GM12878 (cell line): Measurements from ENCODE around the gene RFPL1. TPM values are rescaled to one million over a fixed set of nuclear protein-coding genes. Genes with fewer than 3 reads are reported as not detected.

ENCODE experiments used
- ATAC-seq: fragments of 200-7000 bp; cut with Tn5 transposase; 3 replicates; pipeline ENCODE4 v1.9.1; 2020; ENCODE audit warnings: mild to moderate bottlenecking, moderate library complexity
- BruUV-seq: library from RNA; stranded (reverse); fragments of 400-500 nt; replicated peaks from 2 replicates; lab custom pipeline; 2021; lab: Mats Ljungman, UMichigan
- CTCF ChIA-PET: fragments of 300-600 bp; sonication (Branson Sonifier 250); formaldehyde crosslinking; extraction: SDS; loops from one replicate; lab custom pipeline; 2021; ENCODE audit warnings: inconsistent platforms; lab: Yijun Ruan, JAX
- POLR2A ChIA-PET: fragments of 350-600 bp; formaldehyde crosslinking; extraction: SDS; loops from one replicate; lab custom pipeline; 2021; ENCODE audit warnings: inconsistent platforms; lab: Charles Lee
- RAD21 ChIA-PET: fragments of 300-600 bp; sonication (Branson Sonifier 250); formaldehyde crosslinking; loops from one replicate; lab custom pipeline; 2023; ENCODE audit warnings: antibody characterized with exemption; ENCODE audit not compliant: unreplicated experiment; lab: Charles Lee
- SMC1A ChIA-PET: fragments of 300-600 bp; sonication (Branson Sonifier 250); formaldehyde crosslinking; loops from one replicate; lab custom pipeline; 2023; ENCODE audit not compliant: unreplicated experiment, uncharacterized antibody; lab: Charles Lee
- DNase-seq: peaks from one replicate; pipeline ENCODE4 v3.0.0-alpha.2; 2011; ENCODE audit warnings: low read depth, low spot score
- FAIRE-seq: peaks from 3 replicates; lab custom pipeline; 2011; peaks lifted over from hg19 to GRCh38; lab: Jason Lieb, UNC
- H2AFZ ChIP-seq: 2 replicates; pipeline ENCODE4 v1.6.0; 2011; ENCODE audit warnings: low read depth, low read length, control low read depth; ENCODE audit not compliant: control insufficient read depth
- H3K27ac ChIP-seq: 2 replicates; pipeline ENCODE4 v1.5.1; 2011; ENCODE audit warnings: control low read depth; ENCODE audit not compliant: control insufficient read depth, insufficient read depth
- H3K27me3 ChIP-seq, 2 experiments: replicated peaks in 1 of 2; 2 replicates each; pipeline versions ENCODE4 v1.6.0 to v1.6.1; 2011; ENCODE audit warnings: low read length in 1 of 2; ENCODE audit not compliant: control insufficient read depth in 2 of 2, insufficient read depth in 2 of 2
- H3K36me3 ChIP-seq, 2 experiments: 2 replicates each; pipeline ENCODE4 v1.5.1; 2011; ENCODE audit warnings: low read length in 1 of 2; ENCODE audit not compliant: control insufficient read depth in 2 of 2, insufficient read depth in 2 of 2
- H3K4me1 ChIP-seq: 2 replicates; pipeline ENCODE4 v1.6.1; 2011; ENCODE audit warnings: mild to moderate bottlenecking, low read length, moderate library complexity, mixed read lengths; ENCODE audit not compliant: control insufficient read depth, insufficient read depth
- H3K4me2 ChIP-seq: 2 replicates; pipeline ENCODE4 v1.6.0; 2011; ENCODE audit warnings: control low read depth; ENCODE audit not compliant: control insufficient read depth, insufficient read depth
- H3K4me3 ChIP-seq: fragments of 200-600 bp; sonication (generic); 2 replicates; pipeline ENCODE4 v1.5.1; 2016
- H3K79me2 ChIP-seq: 2 replicates; pipeline ENCODE4 v1.6.0; 2011; ENCODE audit warnings: low read length; ENCODE audit not compliant: control insufficient read depth, insufficient read depth
- H3K9ac ChIP-seq: 2 replicates; pipeline ENCODE4 v1.8.0; 2011; ENCODE audit warnings: low read length, control low read depth, mixed read lengths; ENCODE audit not compliant: control insufficient read depth, insufficient read depth
- H3K9me3 ChIP-seq: replicated peaks from 3 replicates; pipeline ENCODE4 v1.5.1; 2011; ENCODE audit warnings: mild to moderate bottlenecking, low read length; ENCODE audit not compliant: control insufficient read depth, insufficient read depth
- H4K20me1 ChIP-seq: 2 replicates; pipeline ENCODE4 v1.6.0; 2011; ENCODE audit not compliant: control insufficient read depth, insufficient read depth
- CHD4 ChIP-seq: fragments of 200-600 bp; sonication (generic); IDR thresholded peaks from 2 replicates; pipeline ENCODE4 v1.6.1; 2016; ENCODE audit warnings: mild to moderate bottlenecking
- CREM ChIP-seq: IDR thresholded peaks from 2 replicates; pipeline ENCODE4 v1.6.1; 2014; ENCODE audit warnings: antibody characterized with exemption, low read depth
- ETV6 ChIP-seq, 2 experiments: fragments of 450-650 bp in 1 of 2; IDR thresholded peaks in 1 of 2; conservative IDR thresholded peaks in 1 of 2; 2 replicates each; pipeline ENCODE4 v1.6.1; 2014; ENCODE audit warnings: antibody characterized with exemption in 1 of 2, borderline replicate concordance in 1 of 2, low read depth in 1 of 2, mild to moderate bottlenecking in 1 of 2, moderate library complexity in 1 of 2
- FOXK2 ChIP-seq: fragments of 450-650 bp; IDR thresholded peaks from 2 replicates; pipeline ENCODE4 v1.6.1; 2017; ENCODE audit warnings: mild to moderate bottlenecking, moderate library complexity
- HDAC2 ChIP-seq: fragments of 200-600 bp; sonication (generic); IDR thresholded peaks from 2 replicates; pipeline ENCODE4 v1.6.1; 2017
- IRF4 ChIP-seq: IDR thresholded peaks from 2 replicates; pipeline ENCODE4 v1.6.1; 2011; ENCODE audit warnings: low read depth, low read length
- KLF5 ChIP-seq: fragments of 450-650 bp; IDR thresholded peaks from 2 replicates; pipeline ENCODE4 v1.6.1; 2014; ENCODE audit warnings: mild to moderate bottlenecking; ENCODE audit not compliant: partially characterized antibody
- NBN ChIP-seq: fragments of 450-650 bp; IDR thresholded peaks from 2 replicates; pipeline ENCODE4 v1.6.1; 2016
- NFXL1 ChIP-seq: fragments of 450-650 bp; IDR thresholded peaks from 2 replicates; pipeline ENCODE4 v1.6.1; 2017; ENCODE audit warnings: antibody characterized with exemption, mild to moderate bottlenecking, borderline replicate concordance
- NRF1 ChIP-seq: conservative IDR thresholded peaks from 2 replicates; pipeline ENCODE4 v1.6.1; 2011; ENCODE audit warnings: mild to moderate bottlenecking, low read depth, low read length, improper control_type of control experiment
- POLR2AphosphoS5 ChIP-seq: IDR thresholded peaks from 2 replicates; pipeline ENCODE4 v1.6.1; 2011; ENCODE audit warnings: mild to moderate bottlenecking, low read length, inconsistent platforms
- SIX5 ChIP-seq: IDR thresholded peaks from 2 replicates; pipeline ENCODE4 v1.6.1; 2011; ENCODE audit warnings: mild to moderate bottlenecking, low read depth, low read length, moderate library complexity; ENCODE audit not compliant: severe bottlenecking
- SMARCA5 ChIP-seq: fragments of 450-650 bp; IDR thresholded peaks from 2 replicates; pipeline ENCODE4 v1.6.1; 2017; ENCODE audit warnings: mild to moderate bottlenecking
- SMC3 ChIP-seq: IDR thresholded peaks from 2 replicates; pipeline ENCODE4 v1.6.1; 2011; ENCODE audit warnings: low read length, improper control_type of control experiment, borderline replicate concordance
- SUPT20H ChIP-seq: IDR thresholded peaks from 2 replicates; pipeline ENCODE4 v1.6.1; 2011; ENCODE audit warnings: low read depth, mild to moderate bottlenecking, low read length, moderate library complexity, borderline replicate concordance; ENCODE audit not compliant: control insufficient read depth
- TAF1 ChIP-seq: IDR thresholded peaks from 2 replicates; pipeline ENCODE4 v1.6.1; 2011; ENCODE audit warnings: mild to moderate bottlenecking, low read depth, low read length, borderline replicate concordance
- WRNIP1 ChIP-seq: IDR thresholded peaks from 2 replicates; pipeline ENCODE4 v1.6.1; 2011; ENCODE audit warnings: low read depth, low read length, improper control_type of control experiment, borderline replicate concordance
- YBX1 ChIP-seq: fragments of 450-650 bp; IDR thresholded peaks from 2 replicates; pipeline ENCODE4 v1.6.1; 2016; ENCODE audit warnings: antibody characterized with exemption
- WGBS: methylation state at CpG from one replicate; pipeline ENCODE4 v1.1.6; 2016; ENCODE audit warnings: low lambda C conversion rate; ENCODE audit not compliant: insufficient replicate concordance, insufficient coverage; ENCODE audit errors: missing lambda C conversion rate; 5-methylcytosine and 5-hydroxymethylcytosine counted together
- in situ Hi-C: fragments of 300-500 bp; cut with MboI; formaldehyde crosslinking; loops from 9 replicates; pipeline ENCODE4 v1.14.3; 2018; ENCODE audit warnings: mixed read lengths
- intact Hi-C: fragments of 100-400 bp; cut with micrococcal nuclease; formaldehyde crosslinking; loops from one replicate; pipeline ENCODE4 v1.14.2; 2022; ENCODE audit not compliant: unreplicated experiment
- polyA plus RNA-seq, 11 experiments: library from polyadenylated mRNA; depleted of rRNA in 4 of 11; unstranded in 6 of 11; stranded (reverse) in 5 of 11; fragments of >200 nt; fragmentation: Nextera tagmentation in 4 of 11; fragmentation: Illumina TruSeq in 1 of 11; extraction: Ambion mirVana in 4 of 11; extraction: Trizol in 1 of 11; gene quantifications; 1 replicate in 1 of 11; 2 replicates in 10 of 11; pipeline versions ENCODE4 v1.2.1 to v1.2.3, GENCODE V29; 2011 to 2016; ENCODE audit warnings: inconsistent platforms in 2 of 11, missing spikeins in 2 of 11, low read depth in 1 of 11
- total RNA-seq, 4 experiments: library from RNA; depleted of rRNA in 3 of 4; stranded (reverse); fragments of >200 nt in 3 of 4; fragmentation: Illumina TruSeq in 1 of 4; extraction: Trizol in 1 of 4; gene quantifications; 2 replicates each; pipeline versions ENCODE4 v1.2.1 to v1.2.3, GENCODE V29; 2013 to 2021
- TF ChIP-seq, protein P1 (sequence below): fragments of 450-650 bp; formaldehyde crosslinking; IDR thresholded peaks from 2 replicates; pipeline ENCODE4 v1.4.0; 2020; ENCODE audit warnings: mild to moderate bottlenecking, moderate library complexity
- TF ChIP-seq, protein P2 (sequence below): fragments of 450-650 bp; IDR thresholded peaks from 2 replicates; pipeline ENCODE4 v1.6.1; 2018; ENCODE audit warnings: mild to moderate bottlenecking, low read depth, moderate library complexity; ENCODE audit not compliant: partially characterized antibody

RFPL1 gene
- total and polyA plus RNA-seq, 10 of the 15 experiments (the other 5 are each of a cell fraction or from before 2014, with no cell fraction given): 0.13 TPM; not detected in 9

GRCh38 chr22:29479417-29480261, 41.3 kb downstream of the RFPL1 start, which contains the start of gene NEFH:
Gene NEFH (plus strand): TSS chr22:29480218. CDS start chr22:29480263, 45 bp downstream.
- intact Hi-C loops: no loop called here
- H3K9ac ChIP-seq: no peak within 1 kb of the TSS
- H3K27ac ChIP-seq: no peak within 1 kb of the TSS
- H2AFZ ChIP-seq: no peak within 1 kb of the TSS
- DNase-seq (no peak), FAIRE-seq (no peak)
- H3K36me3 ChIP-seq: no peaks in the 10 kb centered on the region
- ChIA-PET POLR2A (no interaction called here), SMC1A (no interaction called here)
- H3K4me2 ChIP-seq: no peak within 1 kb of the TSS
- H3K4me3 ChIP-seq: no peak within 1 kb of the TSS
- TF ChIP-seq SMC3 (no peak), NFXL1 (no peak), KLF5 (no peak), YBX1 (no peak), HDAC2 (no peak), ETV6 (conservative IDR thresholded peaks at IDR 0.05 in 1 of 2, IDR thresholded peaks at IDR 0.05 in 1 of 2; ENCODE audit: borderline replicate concordance in 1 of 2, low read depth in 1 of 2) (no peak), NBN (no peak), CREM (no peak), FOXK2 (no peak), WRNIP1 (no peak), SMARCA5 (no peak), SUPT20H (no peak), NRF1 (no peak), POLR2AphosphoS5 (no peak), TAF1 (no peak), CHD4 (no peak), SIX5 (no peak), IRF4 (no peak)
- TF ChIP-seq, protein P1, sequence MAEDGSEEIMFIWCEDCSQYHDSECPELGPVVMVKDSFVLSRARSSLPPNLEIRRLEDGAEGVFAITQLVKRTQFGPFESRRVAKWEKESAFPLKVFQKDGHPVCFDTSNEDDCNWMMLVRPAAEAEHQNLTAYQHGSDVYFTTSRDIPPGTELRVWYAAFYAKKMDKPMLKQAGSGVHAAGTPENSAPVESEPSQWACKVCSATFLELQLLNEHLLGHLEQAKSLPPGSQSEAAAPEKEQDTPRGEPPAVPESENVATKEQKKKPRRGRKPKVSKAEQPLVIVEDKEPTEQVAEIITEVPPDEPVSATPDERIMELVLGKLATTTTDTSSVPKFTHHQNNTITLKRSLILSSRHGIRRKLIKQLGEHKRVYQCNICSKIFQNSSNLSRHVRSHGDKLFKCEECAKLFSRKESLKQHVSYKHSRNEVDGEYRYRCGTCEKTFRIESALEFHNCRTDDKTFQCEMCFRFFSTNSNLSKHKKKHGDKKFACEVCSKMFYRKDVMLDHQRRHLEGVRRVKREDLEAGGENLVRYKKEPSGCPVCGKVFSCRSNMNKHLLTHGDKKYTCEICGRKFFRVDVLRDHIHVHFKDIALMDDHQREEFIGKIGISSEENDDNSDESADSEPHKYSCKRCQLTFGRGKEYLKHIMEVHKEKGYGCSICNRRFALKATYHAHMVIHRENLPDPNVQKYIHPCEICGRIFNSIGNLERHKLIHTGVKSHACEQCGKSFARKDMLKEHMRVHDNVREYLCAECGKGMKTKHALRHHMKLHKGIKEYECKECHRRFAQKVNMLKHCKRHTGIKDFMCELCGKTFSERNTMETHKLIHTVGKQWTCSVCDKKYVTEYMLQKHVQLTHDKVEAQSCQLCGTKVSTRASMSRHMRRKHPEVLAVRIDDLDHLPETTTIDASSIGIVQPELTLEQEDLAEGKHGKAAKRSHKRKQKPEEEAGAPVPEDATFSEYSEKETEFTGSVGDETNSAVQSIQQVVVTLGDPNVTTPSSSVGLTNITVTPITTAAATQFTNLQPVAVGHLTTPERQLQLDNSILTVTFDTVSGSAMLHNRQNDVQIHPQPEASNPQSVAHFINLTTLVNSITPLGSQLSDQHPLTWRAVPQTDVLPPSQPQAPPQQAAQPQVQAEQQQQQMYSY (CRISPR knock-in tag): no peak
- TF ChIP-seq, protein P2, sequence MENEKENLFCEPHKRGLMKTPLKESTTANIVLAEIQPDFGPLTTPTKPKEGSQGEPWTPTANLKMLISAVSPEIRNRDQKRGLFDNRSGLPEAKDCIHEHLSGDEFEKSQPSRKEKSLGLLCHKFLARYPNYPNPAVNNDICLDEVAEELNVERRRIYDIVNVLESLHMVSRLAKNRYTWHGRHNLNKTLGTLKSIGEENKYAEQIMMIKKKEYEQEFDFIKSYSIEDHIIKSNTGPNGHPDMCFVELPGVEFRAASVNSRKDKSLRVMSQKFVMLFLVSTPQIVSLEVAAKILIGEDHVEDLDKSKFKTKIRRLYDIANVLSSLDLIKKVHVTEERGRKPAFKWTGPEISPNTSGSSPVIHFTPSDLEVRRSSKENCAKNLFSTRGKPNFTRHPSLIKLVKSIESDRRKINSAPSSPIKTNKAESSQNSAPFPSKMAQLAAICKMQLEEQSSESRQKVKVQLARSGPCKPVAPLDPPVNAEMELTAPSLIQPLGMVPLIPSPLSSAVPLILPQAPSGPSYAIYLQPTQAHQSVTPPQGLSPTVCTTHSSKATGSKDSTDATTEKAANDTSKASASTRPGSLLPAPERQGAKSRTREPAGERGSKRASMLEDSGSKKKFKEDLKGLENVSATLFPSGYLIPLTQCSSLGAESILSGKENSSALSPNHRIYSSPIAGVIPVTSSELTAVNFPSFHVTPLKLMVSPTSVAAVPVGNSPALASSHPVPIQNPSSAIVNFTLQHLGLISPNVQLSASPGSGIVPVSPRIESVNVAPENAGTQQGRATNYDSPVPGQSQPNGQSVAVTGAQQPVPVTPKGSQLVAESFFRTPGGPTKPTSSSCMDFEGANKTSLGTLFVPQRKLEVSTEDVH: no peak
- TF ChIP-seq, all 136 proteins: peak for 0
- ATAC-seq: no peak
- no peaks in the 10 kb centered on the region for H4K20me1 ChIP-seq
- peaks cover 0 to 3% of the 10 kb centered on the region in 2 experiments; a peak in 3 of 4 replicates for H3K27me3 ChIP-seq
- H3K9me3 ChIP-seq: no peaks in the 10 kb centered on the region; the same call in 2 of the 3 replicates
- RAD21 ChIA-PET: no interaction called here
- H3K4me1 ChIP-seq: peaks cover 8% of the 10 kb centered on the region; the same call in 1 of the 2 replicates
- BruUV-seq: no TSS peak
- CTCF ChIA-PET: no interaction called here
- WGBS: 66% methylated on average over 22 of the region's 48 CpGs
- in situ Hi-C loops: no loop called here
- H3K79me2 ChIP-seq: no peaks in the 10 kb centered on the region
